ENCODE data around the gene RASGRF2.

- TF ChIP-seq POLR2A (IDR thresholded peaks at IDR 0.05; ENCODE audit: low read depth, low read length), result no peak
- TF ChIP-seq POLR2AphosphoS5 (IDR thresholded peaks at IDR 0.05; ENCODE audit: low read depth, low read length), result no peak
Observed at GRCh38 chr5:81003811-81004386, 43.7 kb downstream of the RASGRF2 start.
